SHP77 treated with DMSO at 0.1 percent for 48 hours (cell line): Measurements from ENCODE around the gene NDOR1.

Experiments used
- DNase-seq: peaks from one replicate; lab custom pipeline; 2025; lab: John Stamatoyannopoulos, UW

The NDOR1 gene

DNA sequence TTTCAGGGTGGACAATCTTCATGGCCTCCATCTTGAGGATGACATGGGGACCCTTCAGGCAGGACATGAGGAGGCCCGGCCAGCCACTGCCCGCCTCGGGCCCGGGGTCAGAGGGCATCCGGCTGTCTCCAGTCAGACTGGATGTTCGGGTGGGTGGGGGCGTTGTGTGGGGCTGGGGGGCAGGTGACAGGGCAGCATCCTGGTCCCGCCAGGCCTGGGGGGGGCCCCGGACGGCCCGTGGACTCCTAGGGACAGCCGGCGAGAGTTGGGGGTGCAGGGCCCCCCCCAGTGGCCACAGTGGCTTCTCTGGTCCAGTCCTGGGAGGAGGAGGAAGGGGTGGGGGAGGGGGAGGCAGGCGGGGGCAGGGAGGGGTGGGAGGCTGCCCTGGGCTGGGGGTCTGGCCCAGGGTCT, 15.6 kb downstream of the NDOR1 start:
- no peak for DNase-seq

GRCh38 chr9:137221506-137222111, 16.1 kb downstream of the NDOR1 start:
- DNase-seq, result no peak

DNA sequence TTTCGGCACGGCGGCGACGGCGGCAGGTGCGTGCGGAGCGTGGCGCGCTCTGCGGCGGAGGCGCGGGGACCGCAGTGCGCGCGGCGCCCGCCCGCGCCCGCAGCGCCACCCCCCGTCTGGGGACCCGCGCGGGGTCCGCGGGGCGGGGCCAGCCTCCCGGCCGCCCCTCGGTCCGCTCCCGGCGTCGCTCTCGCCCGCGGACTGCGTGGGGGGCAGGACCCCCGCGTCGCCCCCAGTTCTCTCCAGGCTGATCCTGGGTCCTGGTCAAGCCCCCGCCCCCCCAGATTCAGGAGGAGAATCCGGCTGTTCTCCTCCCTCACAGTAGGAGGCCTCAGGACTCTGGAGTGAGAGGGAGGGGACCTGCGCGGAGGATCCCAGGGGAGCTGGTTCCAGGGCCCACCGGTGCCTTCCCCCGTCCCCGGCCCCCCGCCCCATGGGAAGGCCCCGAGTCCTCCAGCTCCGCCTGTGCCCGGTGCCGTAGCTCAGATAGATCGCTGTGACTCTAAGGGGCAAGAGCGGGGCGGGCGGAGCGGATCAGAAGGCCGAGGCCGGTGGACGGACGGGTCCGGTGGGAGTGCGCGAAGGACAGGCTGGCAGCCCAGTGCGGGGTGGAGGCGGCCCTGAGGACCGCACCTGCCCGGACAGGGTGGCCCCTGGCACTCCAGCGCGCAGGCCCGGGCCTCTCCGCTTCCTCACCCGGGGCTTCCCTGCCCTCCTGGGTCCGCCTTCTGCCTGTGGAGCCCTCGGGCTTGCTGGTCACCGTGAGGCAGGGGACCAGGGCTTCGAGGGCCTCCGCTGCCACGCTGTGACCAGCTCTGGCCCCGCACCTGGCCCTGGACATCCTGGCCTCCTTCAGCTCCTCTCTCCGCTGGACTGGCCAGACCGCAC, 16.9 kb downstream of the NDOR1 start, which contains the start of gene RNF208:
Gene RNF208 (minus strand): TSS at position 51 of the 888 bp plus-strand sequence. CDS start 1,028 bp downstream, outside the sequence.
- no peak for DNase-seq

DNA sequence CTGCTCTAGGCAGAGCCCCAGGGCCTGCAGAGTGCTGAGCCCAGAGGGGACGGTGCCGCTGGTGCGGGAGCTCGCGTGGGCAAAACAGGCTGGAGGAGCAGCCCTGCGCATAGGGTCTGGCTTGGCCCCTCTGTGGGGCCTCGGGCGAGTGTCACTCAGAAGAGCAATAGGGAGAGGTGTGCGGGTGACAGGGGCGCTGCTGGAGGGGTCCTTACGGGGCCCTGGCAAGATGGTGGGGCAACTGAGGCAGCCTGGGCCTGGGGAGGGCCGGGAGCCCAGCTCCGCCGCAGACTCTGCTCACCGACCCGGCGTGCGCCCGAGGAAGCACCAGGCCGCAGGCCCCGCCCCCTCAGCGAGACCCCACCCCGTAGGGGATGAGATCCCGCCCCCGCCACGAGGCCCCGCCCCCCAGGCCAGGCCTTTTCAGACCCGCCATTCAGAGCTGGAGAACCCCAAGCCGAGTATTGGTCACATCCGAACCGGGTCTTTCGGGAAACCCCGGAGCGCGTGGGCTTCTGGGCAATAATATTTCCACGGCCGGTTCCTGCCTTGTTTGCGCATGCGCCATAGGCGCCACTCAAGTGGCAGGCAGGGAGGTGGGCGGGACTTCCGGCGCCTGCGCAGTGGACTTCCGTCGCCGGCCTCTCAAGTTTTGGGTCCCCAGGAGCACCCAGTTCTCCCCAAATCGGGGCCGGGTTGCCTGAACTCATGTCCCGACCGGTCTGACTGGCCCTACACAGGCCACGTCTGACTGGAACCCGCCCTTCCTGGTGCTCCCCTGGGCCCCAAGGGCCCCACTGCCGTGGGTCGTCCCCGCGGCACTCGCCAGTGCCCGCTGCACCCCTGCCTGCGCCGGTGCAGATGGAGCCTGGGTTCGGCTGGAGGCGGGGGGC, 17.8 kb downstream of the NDOR1 start:
- peak; percentile 79 for DNase-seq

- DNase-seq, result no peak
Observed at GRCh38 chr9:137224830-137225694, 19.6 kb downstream of the NDOR1 start, which contains the start of gene CYSRT1. Gene CYSRT1, plus strand, starts transcription at chr9:137225174. Its CDS starts 448 bp downstream, at chr9:137225622.

DNA sequence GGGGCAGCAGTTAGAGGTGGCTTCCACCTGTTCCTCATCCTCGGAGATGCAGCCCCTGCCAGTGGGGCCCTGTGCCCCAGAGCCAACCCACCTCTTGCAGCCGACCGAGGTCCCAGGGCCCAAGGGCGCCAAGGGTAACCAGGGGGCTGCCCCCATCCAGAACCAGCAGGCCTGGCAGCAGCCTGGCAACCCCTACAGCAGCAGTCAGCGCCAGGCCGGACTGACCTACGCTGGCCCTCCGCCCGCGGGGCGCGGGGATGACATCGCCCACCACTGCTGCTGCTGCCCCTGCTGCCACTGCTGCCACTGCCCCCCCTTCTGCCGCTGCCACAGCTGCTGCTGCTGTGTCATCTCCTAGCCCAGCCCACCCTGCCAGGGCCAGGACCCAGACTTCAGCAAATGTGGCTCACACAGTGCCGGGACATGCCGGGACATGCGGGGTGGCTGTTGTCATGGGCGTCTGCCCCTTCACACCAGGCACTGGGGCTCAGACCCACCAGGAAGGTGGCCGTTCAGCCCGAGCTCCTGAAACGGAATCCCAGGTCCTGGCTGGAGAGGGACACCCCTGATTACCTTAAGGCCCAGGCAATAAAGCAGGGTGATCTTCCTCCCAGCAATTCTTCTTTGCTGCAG, 20.3 kb downstream of the NDOR1 start:
- DNase-seq, result no peak

DNA sequence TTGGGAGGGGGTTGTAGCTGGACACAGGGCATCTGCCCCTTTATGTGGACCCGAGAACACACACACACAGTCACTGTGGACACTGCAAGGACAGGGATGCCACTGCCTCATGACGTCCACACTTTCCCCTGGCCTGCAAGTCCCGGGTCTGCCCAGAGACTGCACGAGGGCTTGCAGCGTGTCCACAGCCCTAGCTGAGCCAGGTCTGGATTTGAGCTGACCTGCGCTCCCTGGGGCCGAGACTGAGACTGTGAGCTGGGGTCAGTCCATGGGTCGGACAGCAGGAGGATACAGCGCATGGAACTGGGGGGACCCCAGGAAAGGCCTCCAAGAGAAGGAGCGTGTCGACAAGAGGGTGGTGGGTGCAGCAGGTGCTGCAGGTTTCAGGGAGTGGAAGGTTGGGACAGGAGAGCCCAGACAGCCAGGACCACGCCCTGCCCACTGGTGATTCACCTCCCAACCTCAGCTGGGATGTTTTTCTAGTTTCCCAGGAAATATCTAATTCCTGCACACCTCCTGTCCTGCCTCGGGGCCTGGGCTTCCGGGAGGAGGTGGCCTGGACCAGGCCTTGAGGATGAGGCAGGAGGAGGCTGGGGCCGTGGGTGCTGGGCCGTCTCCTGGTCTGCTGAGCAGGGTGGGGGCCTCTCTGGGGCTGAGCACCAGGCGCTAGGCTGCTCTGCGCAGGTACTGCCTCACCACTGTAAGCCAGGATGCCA, 21.0 kb downstream of the NDOR1 start:
- no peak for DNase-seq

DNA sequence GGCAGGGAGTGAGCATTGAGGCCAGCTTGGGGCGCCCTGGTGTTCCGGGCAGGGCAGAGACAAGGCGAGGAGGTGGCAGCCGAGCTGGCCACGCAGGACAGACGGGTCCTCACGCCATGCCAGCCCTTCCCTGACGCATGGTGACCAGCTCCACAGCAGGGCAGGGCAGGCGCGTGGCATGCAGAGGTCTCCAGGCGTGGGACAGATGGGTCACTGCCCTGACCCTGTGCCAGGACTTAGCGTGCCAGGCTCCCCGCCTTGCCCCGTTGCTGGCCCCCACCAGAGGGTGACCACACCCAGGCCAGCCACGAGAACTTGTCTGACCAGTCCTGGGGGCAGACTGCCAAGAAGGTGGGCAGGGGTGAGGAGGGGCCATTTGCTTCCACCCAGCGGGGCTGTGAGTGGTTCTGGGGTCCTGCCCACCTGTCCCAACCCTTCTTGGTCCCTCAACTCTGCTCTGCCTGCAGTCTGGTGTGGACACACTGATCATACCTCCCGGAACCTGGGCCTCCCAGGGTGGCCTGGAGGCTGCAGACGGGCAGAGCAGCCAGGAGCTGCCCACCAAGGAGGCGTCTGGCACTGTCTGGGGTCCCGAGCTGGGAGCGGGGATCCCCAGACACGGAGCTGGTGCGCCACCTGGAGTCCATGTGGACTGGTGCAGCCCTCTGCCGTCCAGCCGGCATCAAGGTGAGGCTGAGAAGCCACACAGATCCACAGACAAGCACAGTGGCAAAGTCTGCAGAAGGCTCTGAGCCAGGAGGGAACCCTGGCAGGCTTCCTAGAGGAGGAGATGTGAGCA, 21.8 kb downstream of the NDOR1 start, which contains the start of gene RNF224:
Gene RNF224 (plus strand): TSS at position 449 of the 799 bp plus-strand sequence. CDS start 834 bp downstream, outside the sequence.
- peak; percentile 23 for DNase-seq

DNA sequence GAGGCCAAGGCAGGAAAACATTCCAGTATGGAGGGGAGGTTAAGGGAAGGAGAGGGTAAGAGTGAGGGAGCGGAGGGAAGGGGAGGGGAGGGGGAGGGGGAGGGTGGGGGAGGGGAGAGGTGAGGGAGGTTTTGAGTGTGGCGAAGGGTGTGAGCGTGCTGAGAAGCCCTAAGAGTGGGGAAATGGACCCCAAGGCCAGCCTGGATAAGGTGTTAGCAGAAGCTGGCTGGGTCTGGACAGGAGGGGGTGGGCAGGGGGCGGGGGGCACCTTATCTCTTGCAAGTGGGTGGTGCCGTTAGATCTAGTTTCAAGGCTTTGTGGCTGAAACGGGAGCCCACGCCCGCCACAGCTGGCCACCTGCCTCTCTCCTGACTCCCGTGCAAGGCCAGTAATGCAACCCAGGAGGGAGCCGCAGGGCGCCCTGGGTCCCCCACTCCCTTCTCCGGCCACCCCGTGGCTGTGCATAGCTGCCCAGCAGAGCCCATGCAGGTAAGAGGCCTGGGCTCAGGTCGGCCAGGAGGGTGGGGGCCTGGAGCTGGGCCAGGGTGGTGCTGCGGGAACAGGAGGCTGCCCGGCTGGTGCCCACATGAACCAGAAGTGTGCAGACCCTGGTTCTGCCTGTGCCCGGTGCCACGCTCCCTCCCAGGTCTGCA, 22.5 kb downstream of the NDOR1 start:
- no peak for DNase-seq

- DNase-seq, result no peak
Observed at GRCh38 chr9:137228506-137228967, 23.0 kb downstream of the NDOR1 start.

GRCh38 chr9:137228968-137229896, 23.7 kb downstream of the NDOR1 start:
- DNase-seq, result no peak

GRCh38 chr9:137229903-137230704, 24.6 kb downstream of the NDOR1 start:
- no peak for DNase-seq

DNA sequence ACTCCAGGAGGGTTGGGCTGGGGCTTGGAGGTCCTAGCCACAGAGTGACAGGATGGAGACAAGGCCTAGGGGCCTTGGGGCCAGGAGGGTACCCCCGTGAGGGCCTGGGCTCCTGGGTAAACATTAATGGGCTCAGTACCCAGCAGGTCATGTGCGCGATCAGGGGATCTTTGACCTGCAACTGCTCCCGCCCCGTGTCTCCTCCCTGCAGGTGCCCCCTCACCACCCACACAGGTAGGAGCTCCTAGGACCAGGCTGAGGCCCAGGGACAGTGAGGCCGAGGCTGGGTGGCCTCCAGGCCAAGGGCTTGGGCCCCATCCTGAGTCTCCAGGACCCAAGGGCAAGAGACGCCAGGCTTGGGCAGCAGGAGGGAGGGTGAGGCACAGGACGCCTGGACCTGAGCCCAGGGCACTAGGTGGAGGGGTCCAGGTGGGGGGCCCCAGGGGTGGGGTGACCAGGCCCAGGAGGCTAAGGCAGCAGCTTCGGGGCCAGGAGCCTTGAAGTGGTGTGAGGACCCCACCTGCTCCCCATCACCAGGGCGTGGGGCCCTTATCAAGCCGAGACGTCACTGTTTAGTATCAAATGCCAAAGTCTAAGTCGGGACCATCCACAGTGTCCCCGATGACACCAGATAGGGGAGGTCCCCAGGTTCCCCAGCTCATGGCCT, 25.3 kb downstream of the NDOR1 start, which contains the start of gene SLC34A3:
Gene SLC34A3 (plus strand): TSS at position 197 of the 667 bp plus-strand sequence. CDS start 802 bp downstream, outside the sequence.
- DNase-seq, result no peak

GRCh38 chr9:137231372-137232039, 26.0 kb downstream of the NDOR1 start:
- DNase-seq, result no peak

GRCh38 chr9:137232101-137232500, 26.6 kb downstream of the NDOR1 start:
- no peak for DNase-seq
